ENCODE results near the gene CORO2B. TPM values are rescaled to one million over a fixed set of nuclear protein-coding genes. Genes with fewer than 3 reads are reported as not detected.

The CORO2B gene
- total and polyA plus RNA-seq, 2 of the 13 experiments (the other 11 are each of a cell fraction or from before 2014, with no cell fraction given): 0.35 to 0.63 TPM

DNA sequence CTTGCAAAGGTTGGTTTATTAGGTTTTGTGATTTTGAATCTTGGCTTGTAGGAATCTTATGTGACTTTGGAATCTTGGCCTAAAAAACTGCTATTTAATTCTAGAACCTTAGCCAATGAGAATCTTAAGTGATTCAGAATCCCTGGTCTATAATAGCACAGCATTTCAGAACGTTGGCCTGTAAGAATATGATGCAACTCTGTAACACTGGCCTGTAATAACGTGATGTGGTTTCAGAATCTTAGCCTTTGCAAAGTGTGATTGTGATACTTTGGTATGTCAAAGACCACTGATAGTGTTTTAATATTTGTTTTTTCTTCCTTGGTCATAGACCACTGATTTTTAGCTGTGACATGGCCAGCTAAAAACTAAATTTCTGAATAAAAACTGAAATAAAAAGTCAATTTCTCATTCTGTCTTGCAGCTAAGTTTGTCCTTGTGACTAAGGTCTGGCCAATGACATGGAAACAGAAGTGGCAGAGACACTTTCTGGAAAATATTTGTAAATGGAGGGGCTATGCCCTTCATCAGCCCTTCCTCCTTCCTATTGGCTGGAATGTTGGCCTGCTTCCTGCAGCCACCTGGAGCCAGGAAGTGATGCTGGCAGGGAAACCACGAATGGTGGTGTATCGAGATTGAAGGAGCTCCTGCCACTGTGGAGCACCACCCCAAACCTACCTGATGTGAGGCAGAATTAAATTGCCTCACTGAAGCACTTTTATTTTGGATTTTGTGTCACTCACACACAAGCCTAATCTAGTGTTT is 42.3 kb upstream of the CORO2B start:
- no peaks in the 10 kb centered on the region for H3K36me3 ChIP-seq (replicated peaks in 1 of 2; ENCODE audit: control insufficient read depth in 1 of 2, insufficient read depth in 2 of 2, low read length in 2 of 2)
- in situ Hi-C loops (cut with HindIII; ENCODE audit: extremely low pct_ligation_motif_present, low pct_unique_long_range_greater_than_20kb): no loop called here
- no peak for ATAC-seq
- BruUV-seq (replicated peaks): no TSS peak
- POLR2A ChIA-PET: no interaction called here
- H3K9me3 ChIP-seq (ENCODE audit: low read length): no peaks in the 10 kb centered on the region
- H3K27ac ChIP-seq (ENCODE audit: extremely low read length, insufficient read depth, low read length): no peak overlapping the region
- intact Hi-C loops (cut with micrococcal nuclease; ENCODE audit: unreplicated experiment): no loop called here
- H3K4me2 ChIP-seq (ENCODE audit: low read depth, low read length): no peak overlapping the region
- no peak overlapping the region for H2AFZ ChIP-seq (ENCODE audit: low read length)
- H3K9ac ChIP-seq (ENCODE audit: insufficient read depth, low read depth, low read length): no peak overlapping the region
- CTCF ChIA-PET (ENCODE audit: low intra/inter-chr PET ratio, low total read pairs): no interaction called here
- no peaks in the 10 kb centered on the region for H3K27me3 ChIP-seq (ENCODE audit: control insufficient read depth in 1 of 2, insufficient read depth in 2 of 2, low read length in 2 of 2)
- no peak for DNase-seq (ENCODE audit: low spot score)
- no peak overlapping the region for H3K4me3 ChIP-seq (replicated peaks in 1 of 3; ENCODE audit: insufficient read depth in 1 of 3, low read depth in 2 of 3, low read length in 3 of 3)
- no peak for FAIRE-seq
- H3K4me1 ChIP-seq (ENCODE audit: insufficient read depth, low read length): no peaks in the 10 kb centered on the region
- no peaks in the 10 kb centered on the region for H3K79me2 ChIP-seq (ENCODE audit: insufficient read depth, low read length)
- TF ChIP-seq, protein P1, sequence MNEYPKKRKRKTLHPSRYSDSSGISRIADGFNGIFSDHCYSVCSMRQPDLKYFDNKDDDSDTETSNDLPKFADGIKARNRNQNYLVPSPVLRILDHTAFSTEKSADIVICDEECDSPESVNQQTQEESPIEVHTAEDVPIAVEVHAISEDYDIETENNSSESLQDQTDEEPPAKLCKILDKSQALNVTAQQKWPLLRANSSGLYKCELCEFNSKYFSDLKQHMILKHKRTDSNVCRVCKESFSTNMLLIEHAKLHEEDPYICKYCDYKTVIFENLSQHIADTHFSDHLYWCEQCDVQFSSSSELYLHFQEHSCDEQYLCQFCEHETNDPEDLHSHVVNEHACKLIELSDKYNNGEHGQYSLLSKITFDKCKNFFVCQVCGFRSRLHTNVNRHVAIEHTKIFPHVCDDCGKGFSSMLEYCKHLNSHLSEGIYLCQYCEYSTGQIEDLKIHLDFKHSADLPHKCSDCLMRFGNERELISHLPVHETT (CRISPR knock-in tag; conservative IDR thresholded peaks at IDR 0.05): no peak
- TF ChIP-seq CEBPB (IDR thresholded peaks at IDR 0.05; ENCODE audit: borderline replicate concordance, low read depth, low read length): peak; percentile 22; the same call in 1 of the 2 replicates
- 4% methylated on average over 4 of the region's 4 CpGs for WGBS (ENCODE audit: low lambda C conversion rate)
- no peaks in the 10 kb centered on the region for H4K20me1 ChIP-seq (ENCODE audit: insufficient read depth, low read length)

DNA sequence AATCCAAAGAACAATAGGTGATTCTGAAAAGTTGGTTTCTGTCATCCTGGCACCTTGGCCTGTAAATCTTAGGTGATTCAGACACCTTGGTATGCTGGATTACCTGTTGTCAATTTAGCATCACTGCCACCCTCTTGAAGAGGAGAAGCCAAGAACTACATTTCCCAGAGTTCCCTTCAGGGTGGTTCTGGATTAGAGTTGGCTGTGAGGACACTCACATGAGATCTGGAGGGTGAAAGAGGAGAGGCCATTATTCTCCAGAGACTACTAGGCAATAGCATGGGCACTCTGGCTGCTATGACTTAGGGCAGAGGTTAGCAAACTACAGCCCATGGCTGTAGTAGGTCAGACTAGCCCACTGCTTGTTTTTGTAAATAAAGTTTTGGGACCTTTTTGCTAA is 41.7 kb upstream of the CORO2B start:
- Histone ChIP-seq H3K27me3 (ENCODE audit: control insufficient read depth in 1 of 2, insufficient read depth in 2 of 2, low read length in 2 of 2) (no peaks in the 10 kb centered on the region), H3K36me3 (replicated peaks in 1 of 2; ENCODE audit: control insufficient read depth in 1 of 2, insufficient read depth in 2 of 2, low read length in 2 of 2) (no peaks in the 10 kb centered on the region), H3K9ac (ENCODE audit: insufficient read depth, low read depth, low read length) (no peak overlapping the region), H4K20me1 (ENCODE audit: insufficient read depth, low read length) (no peaks in the 10 kb centered on the region), H3K9me3 (ENCODE audit: low read length) (no peaks in the 10 kb centered on the region), H3K79me2 (ENCODE audit: insufficient read depth, low read length) (no peaks in the 10 kb centered on the region), H3K4me1 (ENCODE audit: insufficient read depth, low read length) (no peaks in the 10 kb centered on the region), H3K27ac (ENCODE audit: extremely low read length, insufficient read depth, low read length) (no peak overlapping the region), H2AFZ (ENCODE audit: low read length) (no peak overlapping the region), H3K4me2 (ENCODE audit: low read depth, low read length) (no peak overlapping the region), H3K4me3 (replicated peaks in 1 of 3; ENCODE audit: insufficient read depth in 1 of 3, low read depth in 2 of 3, low read length in 3 of 3) (no peak overlapping the region)
- ChIA-PET CTCF (ENCODE audit: low intra/inter-chr PET ratio, low total read pairs) (no interaction called here), POLR2A (no interaction called here)
- no TSS peak for BruUV-seq (replicated peaks)
- FAIRE-seq (no peak), DNase-seq (ENCODE audit: low spot score) (no peak), ATAC-seq (no peak)
- intact Hi-C loops (cut with micrococcal nuclease; ENCODE audit: unreplicated experiment) (no loop called here), in situ Hi-C loops (cut with HindIII; ENCODE audit: extremely low pct_ligation_motif_present, low pct_unique_long_range_greater_than_20kb) (no loop called here)
- TF ChIP-seq, protein P2, sequence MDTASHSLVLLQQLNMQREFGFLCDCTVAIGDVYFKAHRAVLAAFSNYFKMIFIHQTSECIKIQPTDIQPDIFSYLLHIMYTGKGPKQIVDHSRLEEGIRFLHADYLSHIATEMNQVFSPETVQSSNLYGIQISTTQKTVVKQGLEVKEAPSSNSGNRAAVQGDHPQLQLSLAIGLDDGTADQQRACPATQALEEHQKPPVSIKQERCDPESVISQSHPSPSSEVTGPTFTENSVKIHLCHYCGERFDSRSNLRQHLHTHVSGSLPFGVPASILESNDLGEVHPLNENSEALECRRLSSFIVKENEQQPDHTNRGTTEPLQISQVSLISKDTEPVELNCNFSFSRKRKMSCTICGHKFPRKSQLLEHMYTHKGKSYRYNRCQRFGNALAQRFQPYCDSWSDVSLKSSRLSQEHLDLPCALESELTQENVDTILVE (CRISPR knock-in tag; IDR thresholded peaks at IDR 0.05): no peak
- TF ChIP-seq THAP11 (CRISPR knock-in tag; IDR thresholded peaks at IDR 0.05): 0 out of 2 replicates have a peak, but pooled peaks have one; percentile 28
- no peak for TF ChIP-seq AKAP8 (CRISPR knock-in tag; IDR thresholded peaks at IDR 0.05)
- TF ChIP-seq ZNF143 (CRISPR knock-in tag; IDR thresholded peaks at IDR 0.05): peak; percentile 31; the same call in 1 of the 2 replicates

All from HepG2 (cell line).